ENCODE measurements around the gene OASL. TPM values are rescaled to one million over a fixed set of nuclear protein-coding genes. Genes with fewer than 3 reads are reported as not detected.

The OASL gene
- polyA plus RNA-seq, 3 donors = 9.9 to 14.9 (median 13.4) TPM

DNA sequence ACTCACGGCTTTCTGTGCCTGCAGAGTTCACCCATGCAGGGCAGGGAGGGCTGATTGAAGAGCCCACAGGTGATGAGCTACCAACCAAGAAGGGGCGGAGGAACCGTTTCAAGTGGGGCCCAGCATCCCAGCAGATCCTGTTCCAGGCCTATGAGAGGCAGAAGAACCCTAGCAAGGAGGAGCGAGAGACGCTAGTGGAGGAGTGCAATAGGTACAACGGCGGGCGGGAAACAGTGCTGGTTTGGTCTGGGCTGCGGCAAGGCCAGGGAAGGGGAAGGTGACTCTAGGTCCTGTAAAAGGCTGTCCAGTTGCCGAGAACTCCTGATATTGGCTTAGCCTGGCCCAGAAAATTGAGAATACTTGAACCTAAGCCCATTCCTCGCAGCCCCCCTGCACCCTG, 45.5 kb downstream of the OASL start:
- Mint-ChIP-seq H3K27me3 (ENCODE audit: low read depth in 3 of 3) (peaks cover 5 to 6% (median 6%) of the 10 kb centered on the region in 3 donors), H3K9me3 (peaks cover 0 to 6% (median 0%) of the 10 kb centered on the region in 7 donors), H3K27ac (peak overlapping the region in 1 of 7 donors; percentile 17), H3K36me3 (no peaks in the 10 kb centered on the region), H3K4me1 (no peaks in the 10 kb centered on the region), H3K4me3 (no peak overlapping the region)
- DNase-seq = no peak
- no peaks in the 10 kb centered on the region for H3K79me2 ChIP-seq (ENCODE audit: insufficient read depth, low read length)
- H3K9ac ChIP-seq (ENCODE audit: insufficient read depth, low read length, poor library complexity, severe bottlenecking) = no peak overlapping the region
- H2AFZ ChIP-seq (ENCODE audit: insufficient read depth, low read depth, low read length, poor library complexity, severe bottlenecking) = no peak overlapping the region
- H3K4me2 ChIP-seq (replicated peaks; ENCODE audit: extremely low read depth, low read length, poor library complexity, severe bottlenecking) = no peak overlapping the region
- TF ChIP-seq, protein P1, sequence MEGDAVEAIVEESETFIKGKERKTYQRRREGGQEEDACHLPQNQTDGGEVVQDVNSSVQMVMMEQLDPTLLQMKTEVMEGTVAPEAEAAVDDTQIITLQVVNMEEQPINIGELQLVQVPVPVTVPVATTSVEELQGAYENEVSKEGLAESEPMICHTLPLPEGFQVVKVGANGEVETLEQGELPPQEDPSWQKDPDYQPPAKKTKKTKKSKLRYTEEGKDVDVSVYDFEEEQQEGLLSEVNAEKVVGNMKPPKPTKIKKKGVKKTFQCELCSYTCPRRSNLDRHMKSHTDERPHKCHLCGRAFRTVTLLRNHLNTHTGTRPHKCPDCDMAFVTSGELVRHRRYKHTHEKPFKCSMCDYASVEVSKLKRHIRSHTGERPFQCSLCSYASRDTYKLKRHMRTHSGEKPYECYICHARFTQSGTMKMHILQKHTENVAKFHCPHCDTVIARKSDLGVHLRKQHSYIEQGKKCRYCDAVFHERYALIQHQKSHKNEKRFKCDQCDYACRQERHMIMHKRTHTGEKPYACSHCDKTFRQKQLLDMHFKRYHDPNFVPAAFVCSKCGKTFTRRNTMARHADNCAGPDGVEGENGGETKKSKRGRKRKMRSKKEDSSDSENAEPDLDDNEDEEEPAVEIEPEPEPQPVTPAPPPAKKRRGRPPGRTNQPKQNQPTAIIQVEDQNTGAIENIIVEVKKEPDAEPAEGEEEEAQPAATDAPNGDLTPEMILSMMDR (IDR thresholded peaks at IDR 0.05) = no peak
- H3K9me3 ChIP-seq (replicated peaks in 1 of 2; ENCODE audit: control insufficient read depth in 1 of 2, insufficient read depth in 1 of 2, low read length in 2 of 2) = no peaks in the 10 kb centered on the region
- H3K4me1 ChIP-seq (ENCODE audit: control insufficient read depth in 1 of 2, insufficient read depth in 2 of 2, low read length in 2 of 2) = no peaks in the 10 kb centered on the region
- no peaks in the 10 kb centered on the region for H4K20me1 ChIP-seq (ENCODE audit: insufficient read depth, low read length)
- intact Hi-C loops (cut with micrococcal nuclease) = no loop called here
- H3K36me3 ChIP-seq (replicated peaks in 1 of 2; ENCODE audit: control insufficient read depth in 1 of 2, insufficient read depth in 2 of 2, low read length in 2 of 2) = no peaks in the 10 kb centered on the region
- WGBS (ENCODE audit: insufficient coverage) = 95% methylated on average over 10 of the region's 11 CpGs
- no peaks in the 10 kb centered on the region for H3K27me3 ChIP-seq (ENCODE audit: control insufficient read depth in 2 of 2, insufficient read depth in 2 of 2, low read length in 2 of 2)
- H3K27ac ChIP-seq (ENCODE audit: low read depth in 1 of 2, low read length in 2 of 2) = no peak overlapping the region
- H3K4me3 ChIP-seq (replicated peaks in 1 of 3; ENCODE audit: low read depth in 2 of 3, low read length in 3 of 3) = no peak overlapping the region

DNA sequence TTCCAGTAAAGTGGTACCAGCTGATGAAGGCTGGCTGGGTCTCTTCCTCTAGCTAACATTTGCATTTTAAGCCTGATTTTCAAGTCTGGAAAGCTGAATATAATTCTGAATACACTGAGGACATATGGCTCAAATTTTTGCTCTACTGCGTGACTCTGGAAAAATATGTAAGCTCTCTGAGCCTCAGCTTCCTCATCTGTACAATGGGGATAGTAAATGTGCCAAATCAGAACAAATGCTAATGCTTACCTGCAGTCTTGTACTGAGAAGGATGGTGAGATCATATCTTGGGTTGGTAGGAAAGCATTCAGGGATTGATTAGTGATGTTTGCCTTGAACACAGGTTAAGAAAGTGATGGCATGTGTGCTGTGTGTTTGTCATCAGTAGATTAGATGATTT, 46.1 kb downstream of the OASL start:
- no peak overlapping the region for H2AFZ ChIP-seq (ENCODE audit: insufficient read depth, low read depth, low read length, poor library complexity, severe bottlenecking)
- no peak overlapping the region for H3K4me3 Mint-ChIP-seq
- no peaks in the 10 kb centered on the region for H3K27me3 ChIP-seq (ENCODE audit: control insufficient read depth in 2 of 2, insufficient read depth in 2 of 2, low read length in 2 of 2)
- H3K4me1 Mint-ChIP-seq = no peaks in the 10 kb centered on the region
- H3K27ac ChIP-seq (ENCODE audit: low read depth in 1 of 2, low read length in 2 of 2) = no peak overlapping the region
- no peaks in the 10 kb centered on the region for H3K36me3 ChIP-seq (replicated peaks in 1 of 2; ENCODE audit: control insufficient read depth in 1 of 2, insufficient read depth in 2 of 2, low read length in 2 of 2)
- no peak overlapping the region for H3K27ac Mint-ChIP-seq
- no peak overlapping the region for H3K9ac ChIP-seq (ENCODE audit: insufficient read depth, low read length, poor library complexity, severe bottlenecking)
- peaks cover 5 to 6% (median 6%) of the 10 kb centered on the region in 3 donors for H3K27me3 Mint-ChIP-seq (ENCODE audit: low read depth in 3 of 3)
- H3K79me2 ChIP-seq (ENCODE audit: insufficient read depth, low read length) = no peaks in the 10 kb centered on the region
- no CpG with 5 or more reads among the region's 1 CpG for WGBS (ENCODE audit: insufficient coverage)
- intact Hi-C loops (cut with micrococcal nuclease) = no loop called here
- H3K9me3 ChIP-seq (replicated peaks in 1 of 2; ENCODE audit: control insufficient read depth in 1 of 2, insufficient read depth in 1 of 2, low read length in 2 of 2) = no peaks in the 10 kb centered on the region
- H4K20me1 ChIP-seq (ENCODE audit: insufficient read depth, low read length) = no peaks in the 10 kb centered on the region
- no peak for DNase-seq
- H3K36me3 Mint-ChIP-seq = no peaks in the 10 kb centered on the region
- TF ChIP-seq, protein P1 (IDR thresholded peaks at IDR 0.05) = no peak
- peaks cover 0 to 6% (median 0%) of the 10 kb centered on the region in 7 donors for H3K9me3 Mint-ChIP-seq
- no peaks in the 10 kb centered on the region for H3K4me1 ChIP-seq (ENCODE audit: control insufficient read depth in 1 of 2, insufficient read depth in 2 of 2, low read length in 2 of 2)
- H3K4me2 ChIP-seq (replicated peaks; ENCODE audit: extremely low read depth, low read length, poor library complexity, severe bottlenecking) = no peak overlapping the region
- H3K4me3 ChIP-seq (replicated peaks in 1 of 3; ENCODE audit: low read depth in 2 of 3, low read length in 3 of 3) = no peak overlapping the region

Data from CD14-positive monocyte (primary cell).